Dermis microvascular lymphatic vessel endothelial cell (primary cell): Measurements from ENCODE around the gene KRT77. TPM values are rescaled to one million over a fixed set of nuclear protein-coding genes. Genes with fewer than 3 reads are reported as not detected.
A peak's percentile ranks its signal among the peaks of the same experiment; 100 is the strongest.
"Not testable (repeated sequence)": the region's sequence is repeated elsewhere in the genome, so short reads cannot be mapped to it uniquely, and the experiment has no call there.

ENCODE experiments used
- DNase-seq, 2 donors: peaks; one replicate each; pipeline versions ENCODE4 v3.0.0 to v3.0.0-alpha.2; 2010; ENCODE audit warnings: low read depth in 2 of 2
- total RNA-seq: library from RNA; depleted of rRNA; stranded (reverse); fragments of >200 nt; gene quantifications from 2 replicates; pipeline ENCODE4 v1.2.1, GENCODE V29; 2014

The KRT77 gene
- total RNA-seq, 1 donor from 2014 or later = not detected

GRCh38 chr12:52676163-52676562 lies 27.2 kb downstream of the KRT77 start:
- no peak for DNase-seq

- DNase-seq = no peak
Observed at GRCh38 chr12:52675301-52675701, 28.0 kb downstream of the KRT77 start.

GRCh38 chr12:52674433-52674775 lies 28.9 kb downstream of the KRT77 start:
- no peak for DNase-seq

- no peak for DNase-seq
Observed at GRCh38 chr12:52673713-52674432, 29.5 kb downstream of the KRT77 start.

GRCh38 chr12:52673217-52673616 lies 30.1 kb downstream of the KRT77 start:
- no peak for DNase-seq

- peak in 1 of 2 donors; percentile 19 for DNase-seq
Observed at GRCh38 chr12:52672321-52672933, 30.9 kb downstream of the KRT77 start.

GRCh38 chr12:52670961-52671360 lies 32.4 kb downstream of the KRT77 start:
- no peak for DNase-seq

GRCh38 chr12:52670506-52670905 lies 32.8 kb downstream of the KRT77 start:
- no peak for DNase-seq

- DNase-seq = not testable (repeated sequence)
Observed at GRCh38 chr12:52669941-52670340, 33.4 kb downstream of the KRT77 start.

- no peak for DNase-seq
Observed at GRCh38 chr12:52669426-52669825, 33.9 kb downstream of the KRT77 start.

- DNase-seq = no peak
Observed at GRCh38 chr12:52667931-52668330, 35.4 kb downstream of the KRT77 start.

GRCh38 chr12:52667509-52667908 lies 35.8 kb downstream of the KRT77 start:
- DNase-seq = no peak

- DNase-seq = no peak
Observed at GRCh38 chr12:52666471-52666870, 36.9 kb downstream of the KRT77 start.

GRCh38 chr12:52663420-52663819 lies 39.9 kb downstream of the KRT77 start:
- no peak for DNase-seq

GRCh38 chr12:52662918-52663229 lies 40.5 kb downstream of the KRT77 start:
- DNase-seq = no peak

GRCh38 chr12:52662093-52662917 lies 41.0 kb downstream of the KRT77 start:
- no peak for DNase-seq

GRCh38 chr12:52661668-52662067 lies 41.7 kb downstream of the KRT77 start:
- DNase-seq = no peak

- no peak for DNase-seq
Observed at GRCh38 chr12:52660934-52661499, 42.3 kb downstream of the KRT77 start.

GRCh38 chr12:52659951-52660350 lies 43.4 kb downstream of the KRT77 start:
- DNase-seq = no peak

GRCh38 chr12:52659395-52659794 lies 43.9 kb downstream of the KRT77 start:
- no peak for DNase-seq

GRCh38 chr12:52658196-52658595 lies 45.1 kb downstream of the KRT77 start:
- no peak for DNase-seq

GRCh38 chr12:52657250-52657902 lies 45.9 kb downstream of the KRT77 start:
- DNase-seq = no peak
